K562 (cell line): ENCODE measurements around the gene DDX54. TPM values are rescaled to one million over a fixed set of nuclear protein-coding genes. Genes with fewer than 3 reads are reported as not detected.

Experiments used
- BCL6 ChIP-seq: fragments of 250-450 bp; sonication (Bioruptor Pico); IDR thresholded peaks from 2 replicates; pipeline ENCODE4 v1.4.0; 2020
- CREM ChIP-seq: IDR thresholded peaks from 2 replicates; pipeline ENCODE4 v1.6.1; 2014; ENCODE audit warnings: antibody characterized with exemption, low read depth
- DACH1 ChIP-seq: fragments of 450-650 bp; IDR thresholded peaks from 2 replicates; pipeline ENCODE4 v1.6.1; 2018; ENCODE audit not compliant: partially characterized antibody
- ELF1 ChIP-seq: fragments of 200-800 bp; sonication (Bioruptor generic); IDR thresholded peaks from 2 replicates; pipeline ENCODE4 v1.6.1; 2016; ENCODE audit warnings: missing genetic modification characterization, missing compliant biosample characterization
- GABPB1 ChIP-seq: sonication (generic); formaldehyde crosslinking; IDR thresholded peaks from 2 replicates; pipeline ENCODE4 v1.8.0; 2022; ENCODE audit warnings: mild to moderate bottlenecking, missing genetic modification reagents
- GABPB2 ChIP-seq: fragments of 250-450 bp; sonication (Bioruptor Pico); conservative IDR thresholded peaks from 2 replicates; pipeline ENCODE4 v1.5.1; 2021; ENCODE audit warnings: mild to moderate bottlenecking
- HDAC2 ChIP-seq: fragments of 450-650 bp; IDR thresholded peaks from 2 replicates; pipeline ENCODE4 v1.6.1; 2016; ENCODE audit warnings: mild to moderate bottlenecking
- KAT8 ChIP-seq: fragments of 450-650 bp; IDR thresholded peaks from 2 replicates; pipeline ENCODE4 v1.6.1; 2016; ENCODE audit warnings: low read depth, mild to moderate bottlenecking
- NRF1 ChIP-seq, 2 experiments: fragments of 450-650 bp; IDR thresholded peaks in 1 of 2; conservative IDR thresholded peaks in 1 of 2; 2 replicates each; pipeline ENCODE4 v1.6.1; 2014; ENCODE audit warnings: mild to moderate bottlenecking in 2 of 2
- POU5F1 ChIP-seq: fragments of 150-350 bp; IDR thresholded peaks from 2 replicates; pipeline ENCODE4 v1.6.1; 2014; ENCODE audit warnings: borderline replicate concordance, low read length, low read depth, mild to moderate bottlenecking; ENCODE audit not compliant: partially characterized antibody
- SRF ChIP-seq, 2 experiments: fragments of 250-450, 450-650 bp in 1 of 2; sonication (Bioruptor Pico) in 1 of 2; sonication (generic) in 1 of 2; formaldehyde crosslinking; IDR thresholded peaks; 2 replicates each; pipeline versions ENCODE4 v1.5.0 to v1.5.1; 2020 to 2022; ENCODE audit warnings: mild to moderate bottlenecking in 1 of 2, missing genetic modification reagents in 1 of 2
- ZFP30 ChIP-seq: fragments of 250-450 bp; sonication (Bioruptor Pico); IDR thresholded peaks from 2 replicates; pipeline ENCODE4 v1.8.0; 2022; ENCODE audit warnings: moderate library complexity, mild to moderate bottlenecking, inconsistent platforms, borderline replicate concordance
- ZNF121 ChIP-seq: sonication (generic); formaldehyde crosslinking; conservative IDR thresholded peaks from 2 replicates; pipeline ENCODE4 v1.8.0; 2022; ENCODE audit warnings: missing genetic modification reagents
- polyA plus RNA-seq, 8 experiments: library from polyadenylated mRNA; depleted of rRNA in 4 of 8; stranded (reverse) in 5 of 8; unstranded in 3 of 8; fragments of >200 nt; fragmentation: Nextera tagmentation in 2 of 8; fragmentation: Illumina TruSeq in 1 of 8; extraction: Ambion mirVana in 2 of 8; extraction: Trizol in 1 of 8; gene quantifications; 2 replicates each; pipeline versions ENCODE4 v1.2.1 to v1.2.3, GENCODE V29; 2011 to 2014; ENCODE audit warnings: inconsistent platforms in 1 of 8, missing spikeins in 1 of 8
- total RNA-seq, 7 experiments: library from RNA; depleted of rRNA in 6 of 7; stranded (reverse); fragments of >200 nt in 6 of 7; fragmentation: Illumina TruSeq in 2 of 7; extraction: Trizol in 2 of 7; gene quantifications; 2 replicates each; pipeline versions ENCODE4 v1.2.1 to v1.2.3, GENCODE V29; 2011 to 2021; ENCODE audit warnings: low replicate concordance in 1 of 7
- TF ChIP-seq, protein P1 (sequence below): sonication (generic); formaldehyde crosslinking; IDR thresholded peaks from 2 replicates; pipeline ENCODE4 v1.8.1; 2023; ENCODE audit warnings: mild to moderate bottlenecking, missing genetic modification reagents
- TF ChIP-seq, protein P2 (sequence below): fragments of 250-450 bp; sonication (Bioruptor Pico); IDR thresholded peaks from 2 replicates; pipeline ENCODE4 v1.5.0; 2021; ENCODE audit warnings: mild to moderate bottlenecking, moderate library complexity
- TF ChIP-seq, protein P3 (sequence below): sonication (generic); formaldehyde crosslinking; IDR thresholded peaks from 2 replicates; pipeline ENCODE4 v1.8.1; 2023; ENCODE audit warnings: mild to moderate bottlenecking, missing genetic modification reagents
- TF ChIP-seq, protein P4 (sequence below), 3 experiments: IDR thresholded peaks in 2 of 3; conservative IDR thresholded peaks in 1 of 3; 2 replicates each; pipeline ENCODE4 v1.5.1; 2011 to 2012; ENCODE audit warnings: low read length in 3 of 3, mild to moderate bottlenecking in 3 of 3, control low read depth in 2 of 3, improper control_type of control experiment in 1 of 3, inconsistent platforms in 1 of 3, low read depth in 1 of 3, mixed read lengths in 1 of 3, moderate library complexity in 1 of 3; ENCODE audit not compliant: insufficient read depth in 2 of 3

Gene DDX54
- total and polyA plus RNA-seq, 9 of the 15 experiments (the other 6 are each of a cell fraction or from before 2014, with no cell fraction given): 1.4 to 135 (median 51.4) TPM

DNA sequence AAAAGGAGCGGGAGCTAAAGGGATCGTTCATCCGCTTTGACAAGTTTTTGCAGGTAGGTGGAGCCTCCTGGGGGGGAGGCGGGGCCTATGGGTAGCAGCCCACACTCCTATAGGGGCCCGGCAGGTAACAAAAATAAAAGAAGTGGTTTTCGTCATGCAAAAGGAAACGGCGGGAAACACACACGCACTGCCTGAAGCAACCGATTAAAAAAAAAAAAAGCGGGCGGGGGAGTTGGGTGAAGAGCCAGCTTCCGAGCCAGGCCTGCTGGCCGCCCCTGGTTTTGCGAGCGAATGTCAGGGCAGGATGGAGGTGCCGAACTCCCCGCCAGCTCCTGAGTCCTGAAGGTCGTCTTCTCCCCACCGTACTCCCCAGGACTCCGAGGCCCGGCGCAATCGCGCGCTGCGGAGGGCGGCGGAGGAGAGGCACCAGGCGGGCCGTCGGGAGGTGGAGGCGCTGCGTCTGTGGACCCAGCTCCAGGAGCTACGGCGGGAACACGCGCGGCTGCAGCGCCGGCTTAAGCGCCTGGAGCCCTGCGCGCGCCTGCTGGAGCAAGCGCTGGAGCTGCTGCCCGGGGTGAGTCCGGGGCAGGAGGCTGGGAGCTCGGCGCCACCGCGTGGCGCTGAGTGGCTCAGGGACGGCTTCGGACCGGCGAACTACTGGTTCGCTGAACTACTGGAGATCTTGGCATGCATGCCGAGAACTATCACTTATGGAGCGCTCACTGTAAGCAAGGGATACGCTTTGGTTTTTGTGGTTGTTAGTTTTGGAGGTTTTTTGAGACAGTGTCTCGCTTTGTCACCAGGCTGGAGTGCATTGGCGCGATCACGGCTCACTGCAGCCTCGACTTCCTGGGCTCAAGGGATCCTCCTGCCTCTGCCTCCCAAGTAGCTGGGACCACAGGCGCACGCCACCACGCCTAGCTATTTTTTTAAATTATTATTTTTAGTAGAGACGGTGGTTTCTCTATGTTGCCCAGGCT, 32.2 kb downstream of the DDX54 start (continued):
- TF ChIP-seq, protein P1, sequence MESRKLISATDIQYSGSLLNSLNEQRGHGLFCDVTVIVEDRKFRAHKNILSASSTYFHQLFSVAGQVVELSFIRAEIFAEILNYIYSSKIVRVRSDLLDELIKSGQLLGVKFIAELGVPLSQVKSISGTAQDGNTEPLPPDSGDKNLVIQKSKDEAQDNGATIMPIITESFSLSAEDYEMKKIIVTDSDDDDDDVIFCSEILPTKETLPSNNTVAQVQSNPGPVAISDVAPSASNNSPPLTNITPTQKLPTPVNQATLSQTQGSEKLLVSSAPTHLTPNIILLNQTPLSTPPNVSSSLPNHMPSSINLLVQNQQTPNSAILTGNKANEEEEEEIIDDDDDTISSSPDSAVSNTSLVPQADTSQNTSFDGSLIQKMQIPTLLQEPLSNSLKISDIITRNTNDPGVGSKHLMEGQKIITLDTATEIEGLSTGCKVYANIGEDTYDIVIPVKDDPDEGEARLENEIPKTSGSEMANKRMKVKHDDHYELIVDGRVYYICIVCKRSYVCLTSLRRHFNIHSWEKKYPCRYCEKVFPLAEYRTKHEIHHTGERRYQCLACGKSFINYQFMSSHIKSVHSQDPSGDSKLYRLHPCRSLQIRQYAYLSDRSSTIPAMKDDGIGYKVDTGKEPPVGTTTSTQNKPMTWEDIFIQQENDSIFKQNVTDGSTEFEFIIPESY (CRISPR knock-in tag): peak; percentile 90
- TF ChIP-seq, protein P2, sequence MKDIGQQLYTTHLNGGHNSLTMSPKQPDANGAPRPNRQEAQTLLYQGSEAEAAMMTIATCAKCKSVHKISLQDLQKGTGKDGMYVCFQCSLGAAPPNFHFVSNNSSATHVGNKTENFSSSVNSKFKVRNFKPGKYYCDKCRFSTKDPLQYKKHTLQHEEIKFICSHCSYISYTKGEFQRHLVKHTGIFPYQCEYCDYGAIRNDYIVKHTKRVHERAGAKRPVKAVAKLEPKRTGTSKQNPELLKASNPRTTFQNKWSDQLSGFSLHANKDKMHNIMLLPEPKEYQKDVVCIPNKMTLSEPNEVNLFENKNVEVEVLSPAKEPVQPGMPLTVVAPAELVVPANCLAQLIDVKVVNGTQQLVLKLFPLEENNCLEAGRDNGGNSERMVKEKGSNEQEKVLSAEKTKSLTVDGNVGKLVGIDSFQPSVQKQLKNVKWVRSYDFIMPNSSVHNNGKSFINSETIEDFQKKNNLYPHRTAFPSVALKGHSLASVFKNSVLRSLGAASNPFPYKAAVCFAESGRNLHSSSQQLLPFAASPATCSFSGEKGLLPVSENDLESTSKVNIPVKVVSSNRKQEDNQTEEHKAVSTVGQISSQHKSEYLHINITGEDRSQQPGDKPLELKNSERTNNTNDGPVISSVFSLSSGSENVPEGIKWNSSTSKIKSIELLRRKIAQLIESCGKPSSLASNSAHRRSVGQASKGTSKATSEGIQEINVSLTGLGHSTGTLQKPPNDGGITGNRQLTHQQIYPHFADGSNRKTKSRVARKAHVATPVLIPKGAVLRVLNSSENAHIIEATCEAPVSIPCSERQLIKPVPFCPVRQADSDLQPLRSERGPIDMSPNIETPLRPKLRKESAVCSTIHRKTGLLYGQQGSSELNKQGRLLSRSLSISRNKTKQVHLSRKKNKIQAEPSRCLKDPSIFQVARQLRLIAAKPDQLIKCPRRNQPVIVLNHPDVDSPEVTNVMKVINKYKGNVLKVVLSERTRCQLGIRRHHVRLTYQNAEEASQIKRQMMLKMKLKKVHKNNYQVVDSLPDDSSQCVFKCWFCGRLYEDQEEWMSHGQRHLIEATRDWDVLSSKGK: no peak
- 0 out of 2 replicates have a peak, but pooled peaks have one; percentile 39 for TF ChIP-seq HDAC2
- peak; percentile 85 to 88 for TF ChIP-seq NRF1 (conservative IDR thresholded peaks at IDR 0.05 in 1 of 2, IDR thresholded peaks at IDR 0.05 in 1 of 2)
- TF ChIP-seq GABPB2 (CRISPR knock-in tag): no peak
- no peak for TF ChIP-seq BCL6 (CRISPR knock-in tag)
- TF ChIP-seq KAT8: no peak
- peak; percentile 74; the same call in 1 of the 2 replicates for TF ChIP-seq GABPB1 (CRISPR knock-in tag)
- TF ChIP-seq ZFP30 (CRISPR knock-in tag): no peak
- TF ChIP-seq, protein P3, sequence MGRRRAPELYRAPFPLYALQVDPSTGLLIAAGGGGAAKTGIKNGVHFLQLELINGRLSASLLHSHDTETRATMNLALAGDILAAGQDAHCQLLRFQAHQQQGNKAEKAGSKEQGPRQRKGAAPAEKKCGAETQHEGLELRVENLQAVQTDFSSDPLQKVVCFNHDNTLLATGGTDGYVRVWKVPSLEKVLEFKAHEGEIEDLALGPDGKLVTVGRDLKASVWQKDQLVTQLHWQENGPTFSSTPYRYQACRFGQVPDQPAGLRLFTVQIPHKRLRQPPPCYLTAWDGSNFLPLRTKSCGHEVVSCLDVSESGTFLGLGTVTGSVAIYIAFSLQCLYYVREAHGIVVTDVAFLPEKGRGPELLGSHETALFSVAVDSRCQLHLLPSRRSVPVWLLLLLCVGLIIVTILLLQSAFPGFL (CRISPR knock-in tag): no peak
- TF ChIP-seq, protein P4, sequence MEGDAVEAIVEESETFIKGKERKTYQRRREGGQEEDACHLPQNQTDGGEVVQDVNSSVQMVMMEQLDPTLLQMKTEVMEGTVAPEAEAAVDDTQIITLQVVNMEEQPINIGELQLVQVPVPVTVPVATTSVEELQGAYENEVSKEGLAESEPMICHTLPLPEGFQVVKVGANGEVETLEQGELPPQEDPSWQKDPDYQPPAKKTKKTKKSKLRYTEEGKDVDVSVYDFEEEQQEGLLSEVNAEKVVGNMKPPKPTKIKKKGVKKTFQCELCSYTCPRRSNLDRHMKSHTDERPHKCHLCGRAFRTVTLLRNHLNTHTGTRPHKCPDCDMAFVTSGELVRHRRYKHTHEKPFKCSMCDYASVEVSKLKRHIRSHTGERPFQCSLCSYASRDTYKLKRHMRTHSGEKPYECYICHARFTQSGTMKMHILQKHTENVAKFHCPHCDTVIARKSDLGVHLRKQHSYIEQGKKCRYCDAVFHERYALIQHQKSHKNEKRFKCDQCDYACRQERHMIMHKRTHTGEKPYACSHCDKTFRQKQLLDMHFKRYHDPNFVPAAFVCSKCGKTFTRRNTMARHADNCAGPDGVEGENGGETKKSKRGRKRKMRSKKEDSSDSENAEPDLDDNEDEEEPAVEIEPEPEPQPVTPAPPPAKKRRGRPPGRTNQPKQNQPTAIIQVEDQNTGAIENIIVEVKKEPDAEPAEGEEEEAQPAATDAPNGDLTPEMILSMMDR (IDR thresholded peaks at IDR 0.05 in 2 of 3, conservative IDR thresholded peaks at IDR 0.05 in 1 of 3; ENCODE audit: insufficient read depth in 2 of 3, low read depth in 1 of 3, low read length in 3 of 3): peak; percentile 67 to 75 (median 73)
- no peak for TF ChIP-seq ZNF121 (CRISPR knock-in tag)
- TF ChIP-seq SRF (CRISPR knock-in tag; IDR thresholded peaks at IDR 0.05): no peak
- no peak for TF ChIP-seq POU5F1
- no peak for TF ChIP-seq DACH1
- TF ChIP-seq ELF1 (tag): no peak
- TF ChIP-seq CREM: no peak; the same call in 1 of the 2 replicates
